Endodermal cell (in vitro differentiated cells): ENCODE results near the gene CELF1. TPM values are rescaled to one million over a fixed set of nuclear protein-coding genes. Genes with fewer than 3 reads are reported as not detected.

Experiments used
- DNase-seq: peaks from one replicate; pipeline ENCODE4 v3.0.0-alpha.2; 2017
- H3K27ac ChIP-seq: 2 replicates; pipeline ENCODE4 v1.5.1; 2013; ENCODE audit warnings: mild to moderate bottlenecking, low read depth, low read length, moderate library complexity
- H3K27me3 ChIP-seq: 2 replicates; pipeline ENCODE4 v1.6.1; 2013; ENCODE audit warnings: mild to moderate bottlenecking, low read length, moderate library complexity; ENCODE audit not compliant: insufficient read depth, control insufficient read depth, poor library complexity, severe bottlenecking
- H3K36me3 ChIP-seq: 2 replicates; pipeline ENCODE4 v1.7.0; 2013; ENCODE audit warnings: mild to moderate bottlenecking, low read length, moderate library complexity; ENCODE audit not compliant: control insufficient read depth, insufficient read depth
- H3K4me1 ChIP-seq: one replicate; pipeline ENCODE4 v1.7.0; 2013; ENCODE audit warnings: low read length; ENCODE audit not compliant: control insufficient read depth, insufficient read depth
- H3K4me3 ChIP-seq: 2 replicates; pipeline ENCODE4 v1.5.1; 2013; ENCODE audit warnings: mild to moderate bottlenecking, low read length, moderate library complexity
- H3K9ac ChIP-seq: 2 replicates; pipeline ENCODE4 v1.6.1; 2013; ENCODE audit warnings: mild to moderate bottlenecking, low read length, moderate library complexity; ENCODE audit not compliant: poor library complexity, severe bottlenecking; ENCODE audit errors: extremely low read depth
- H3K9me3 ChIP-seq: 2 replicates; pipeline ENCODE4 v1.6.1; 2013; ENCODE audit warnings: mild to moderate bottlenecking, low read length, moderate library complexity; ENCODE audit not compliant: control insufficient read depth
- H3K27ac Mint-ChIP-seq: 2 replicates; pipeline ENCODE4 v1.8.0; 2020; ENCODE audit warnings: mixed read lengths
- H3K27me3 Mint-ChIP-seq: 2 replicates; pipeline ENCODE4 v1.8.0; 2021; ENCODE audit warnings: mild to moderate bottlenecking, mixed read lengths; ENCODE audit not compliant: insufficient read depth
- H3K36me3 Mint-ChIP-seq: 2 replicates; pipeline ENCODE4 v1.8.0; 2020; ENCODE audit warnings: low read depth, mixed read lengths
- H3K4me1 Mint-ChIP-seq: 2 replicates; pipeline ENCODE4 v1.8.0; 2020; ENCODE audit warnings: mixed read lengths
- H3K4me3 Mint-ChIP-seq: 2 replicates; pipeline ENCODE4 v1.8.0; 2020; ENCODE audit warnings: mild to moderate bottlenecking, moderate library complexity, mixed read lengths
- H3K9me3 Mint-ChIP-seq: 2 replicates; pipeline ENCODE4 v1.8.0; 2020; ENCODE audit warnings: mild to moderate bottlenecking, mixed read lengths
- WGBS, 2 experiments: methylation state at CpG; one replicate each; pipeline versions ENCODE4 v1.1.5 to v1.1.7; 2013; ENCODE audit warnings: missing lambda C conversion rate in 2 of 2, mixed read lengths in 1 of 2; ENCODE audit not compliant: insufficient coverage in 1 of 2, insufficient read length in 1 of 2; 5-methylcytosine and 5-hydroxymethylcytosine counted together
- total RNA-seq, 2 donors: library from RNA; stranded (reverse); fragmentation: NEBNext Ultra II Directional in 1 of 2; extraction: Animal tissue kit (Norgen Biotek cat#: 25700) in 1 of 2; gene quantifications; 2 replicates in 1 of 2; 3 replicates in 1 of 2; pipeline ENCODE4 v1.2.1, GENCODE V29; 2021
- TF ChIP-seq, protein P1 (sequence below): fragments of 200-600 bp; sonication (generic); conservative IDR thresholded peaks from 2 replicates; pipeline ENCODE4 v1.5.0; 2021; ENCODE audit warnings: antibody characterized with exemption, mild to moderate bottlenecking

Gene CELF1
- total RNA-seq, 2 donors from 2014 or later = 202 to 205 TPM

DNA sequence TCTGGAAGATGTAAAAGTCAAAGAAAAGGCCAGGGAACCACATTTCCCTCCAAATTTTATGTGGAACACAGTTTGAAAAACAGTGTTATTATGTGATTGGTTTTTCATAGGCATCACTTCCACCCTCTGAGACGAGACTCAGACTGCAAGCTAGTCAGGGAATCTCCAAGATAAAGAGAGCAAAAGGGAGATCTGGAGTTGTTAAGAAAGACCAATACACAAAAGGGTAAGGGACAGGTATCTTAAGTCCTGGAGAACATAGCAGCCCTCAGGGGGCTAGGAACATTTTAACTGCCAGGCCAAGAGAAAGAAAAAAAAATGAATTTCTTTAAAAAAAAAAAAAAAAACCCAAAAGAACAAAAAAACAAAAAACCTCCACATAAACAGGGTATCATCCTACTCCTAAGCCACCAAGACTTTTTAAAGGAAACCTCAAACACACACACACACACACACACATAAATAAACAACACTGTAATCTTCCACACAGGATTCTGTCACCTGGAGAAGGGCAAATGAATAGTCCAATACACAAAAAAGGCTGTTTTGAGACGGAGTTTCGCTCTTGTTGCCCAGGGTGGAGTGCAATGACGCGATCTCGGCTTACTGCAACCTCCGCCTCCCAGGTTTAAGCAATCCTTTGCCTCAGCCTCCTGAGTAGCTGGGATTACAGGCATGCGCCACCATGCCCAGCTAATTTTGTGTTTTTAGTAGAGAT lies 44.5 kb downstream of the CELF1 start:
- H3K36me3 Mint-ChIP-seq = peaks cover 15% of the 10 kb centered on the region
- H3K9me3 Mint-ChIP-seq = no peaks in the 10 kb centered on the region
- Histone ChIP-seq H3K27me3 (no peaks in the 10 kb centered on the region), H3K9ac (peak overlapping the region; percentile 51), H3K27ac (peak overlapping the region; percentile 3), H3K4me1 (peaks cover 29% of the 10 kb centered on the region), H3K4me3 (peak overlapping the region; percentile 37), H3K9me3 (no peaks in the 10 kb centered on the region), H3K36me3 (peaks cover 30% of the 10 kb centered on the region)
- H3K4me1 Mint-ChIP-seq = peaks cover 64% of the 10 kb centered on the region
- DNase-seq = no peak
- TF ChIP-seq, protein P1, sequence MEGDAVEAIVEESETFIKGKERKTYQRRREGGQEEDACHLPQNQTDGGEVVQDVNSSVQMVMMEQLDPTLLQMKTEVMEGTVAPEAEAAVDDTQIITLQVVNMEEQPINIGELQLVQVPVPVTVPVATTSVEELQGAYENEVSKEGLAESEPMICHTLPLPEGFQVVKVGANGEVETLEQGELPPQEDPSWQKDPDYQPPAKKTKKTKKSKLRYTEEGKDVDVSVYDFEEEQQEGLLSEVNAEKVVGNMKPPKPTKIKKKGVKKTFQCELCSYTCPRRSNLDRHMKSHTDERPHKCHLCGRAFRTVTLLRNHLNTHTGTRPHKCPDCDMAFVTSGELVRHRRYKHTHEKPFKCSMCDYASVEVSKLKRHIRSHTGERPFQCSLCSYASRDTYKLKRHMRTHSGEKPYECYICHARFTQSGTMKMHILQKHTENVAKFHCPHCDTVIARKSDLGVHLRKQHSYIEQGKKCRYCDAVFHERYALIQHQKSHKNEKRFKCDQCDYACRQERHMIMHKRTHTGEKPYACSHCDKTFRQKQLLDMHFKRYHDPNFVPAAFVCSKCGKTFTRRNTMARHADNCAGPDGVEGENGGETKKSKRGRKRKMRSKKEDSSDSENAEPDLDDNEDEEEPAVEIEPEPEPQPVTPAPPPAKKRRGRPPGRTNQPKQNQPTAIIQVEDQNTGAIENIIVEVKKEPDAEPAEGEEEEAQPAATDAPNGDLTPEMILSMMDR = no peak
- H3K27me3 Mint-ChIP-seq = no peaks in the 10 kb centered on the region
- peak overlapping the region; percentile 98 for H3K27ac Mint-ChIP-seq
- peak overlapping the region; percentile 9 for H3K4me3 Mint-ChIP-seq
- WGBS, 2 experiments = 57 to 72% methylated on average over 8 of the region's 8 CpGs

GRCh38 chr11:47507563-47508239 lies 45.2 kb downstream of the CELF1 start:
- peak overlapping the region; percentile 98 for H3K27ac Mint-ChIP-seq
- Histone ChIP-seq H3K4me3 (peak overlapping the region; percentile 37), H3K9me3 (no peaks in the 10 kb centered on the region), H3K36me3 (peaks cover 34% of the 10 kb centered on the region), H3K9ac (peak overlapping the region; percentile 51), H3K4me1 (peaks cover 29% of the 10 kb centered on the region), H3K27me3 (no peaks in the 10 kb centered on the region), H3K27ac (peak overlapping the region; percentile 3)
- no peaks in the 10 kb centered on the region for H3K27me3 Mint-ChIP-seq
- no peak for DNase-seq
- peak overlapping the region; percentile 17 for H3K4me3 Mint-ChIP-seq
- WGBS, 2 experiments = 5 to 50% methylated on average over 1 of the region's 1 CpG
- TF ChIP-seq, protein P1 = no peak
- peaks cover 63% of the 10 kb centered on the region for H3K4me1 Mint-ChIP-seq
- H3K36me3 Mint-ChIP-seq = peaks cover 15% of the 10 kb centered on the region
- H3K9me3 Mint-ChIP-seq = no peaks in the 10 kb centered on the region

DNA sequence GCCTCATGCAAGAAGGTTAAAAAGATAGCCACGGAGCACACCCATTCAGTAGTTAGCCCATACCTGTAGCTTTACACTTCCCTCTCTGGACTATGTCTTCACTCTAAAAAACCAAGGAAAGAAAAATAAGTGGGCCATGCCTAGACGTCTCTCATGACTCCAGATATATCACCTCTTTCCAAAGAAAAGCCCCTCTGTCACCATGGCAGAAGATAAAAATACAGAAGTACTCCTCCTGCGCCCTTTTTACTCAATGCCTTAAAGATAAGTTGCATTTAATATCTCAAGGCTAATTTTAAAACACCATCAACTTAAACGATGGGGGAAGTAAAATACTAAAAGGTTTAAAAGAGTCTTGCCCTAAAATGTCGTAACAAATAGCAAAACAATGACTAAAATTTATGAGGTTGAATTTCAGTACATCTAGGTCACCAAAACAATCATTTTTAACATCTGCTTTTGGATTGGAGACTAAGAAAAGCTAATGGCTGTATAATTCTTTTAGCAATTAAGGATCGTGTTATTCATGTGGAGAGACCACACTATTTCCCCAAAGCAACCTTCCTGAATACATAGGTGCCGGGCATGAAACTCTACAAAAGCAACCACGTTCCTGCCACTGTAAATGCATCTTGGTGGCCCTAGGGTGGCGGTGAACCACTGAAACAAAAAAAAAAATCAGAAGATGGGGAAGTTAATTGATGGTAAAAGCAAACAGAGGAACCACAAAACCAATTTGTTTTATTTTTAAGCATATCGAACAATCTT lies 46.0 kb downstream of the CELF1 start:
- peaks cover 16% of the 10 kb centered on the region for H3K36me3 Mint-ChIP-seq
- peaks cover 58% of the 10 kb centered on the region for H3K4me1 Mint-ChIP-seq
- WGBS, 2 experiments = 90 to 97% methylated on average over 5 to 10 of the region's 10 CpGs

More for the DNA sequence above, 46.0 kb downstream of the CELF1 start:
- H3K4me1 ChIP-seq = peaks cover 27% of the 10 kb centered on the region
- no peaks in the 10 kb centered on the region for H3K9me3 ChIP-seq
- TF ChIP-seq, protein P1 = no peak
- H3K27ac ChIP-seq = peak overlapping the region; percentile 0
- H3K36me3 ChIP-seq = peaks cover 37% of the 10 kb centered on the region
- H3K4me3 ChIP-seq = peak overlapping the region; percentile 37
- H3K4me3 Mint-ChIP-seq = peak overlapping the region; percentile 17
- H3K9me3 Mint-ChIP-seq = no peaks in the 10 kb centered on the region
- H3K27me3 ChIP-seq = no peaks in the 10 kb centered on the region
- no peak for DNase-seq
- H3K9ac ChIP-seq = peak overlapping the region; percentile 51
- H3K27ac Mint-ChIP-seq = peak overlapping the region; percentile 98
- H3K27me3 Mint-ChIP-seq = no peaks in the 10 kb centered on the region
